ENCODE data around the gene PTPN23.

The PTPN23 gene

GRCh38 chr3:47374587-47374986 is 6.2 kb upstream of the PTPN23 start:
- DNase-seq (ENCODE audit: low spot score): no peak

DNA sequence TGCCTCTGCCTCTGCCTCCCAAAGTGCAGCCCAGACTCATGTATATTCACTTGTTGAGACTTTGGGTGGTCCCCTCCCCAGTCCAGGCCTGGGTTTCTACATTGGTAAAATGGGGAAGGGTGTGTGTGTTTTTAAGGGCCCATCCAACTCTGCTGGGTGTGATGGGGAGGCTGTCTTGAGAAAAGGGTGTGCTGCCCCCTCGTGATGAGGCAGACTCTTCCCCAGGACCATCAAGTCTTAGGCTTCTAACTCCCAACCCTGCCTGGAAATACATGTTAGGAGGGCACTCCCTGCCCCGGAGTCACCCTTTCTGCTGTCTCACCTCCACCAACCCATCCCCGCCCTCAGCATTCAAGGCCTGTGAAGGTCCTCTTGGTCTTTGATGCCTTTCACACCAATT is 4.4 kb upstream of the PTPN23 start:
- no peak for DNase-seq (ENCODE audit: low spot score)

DNA sequence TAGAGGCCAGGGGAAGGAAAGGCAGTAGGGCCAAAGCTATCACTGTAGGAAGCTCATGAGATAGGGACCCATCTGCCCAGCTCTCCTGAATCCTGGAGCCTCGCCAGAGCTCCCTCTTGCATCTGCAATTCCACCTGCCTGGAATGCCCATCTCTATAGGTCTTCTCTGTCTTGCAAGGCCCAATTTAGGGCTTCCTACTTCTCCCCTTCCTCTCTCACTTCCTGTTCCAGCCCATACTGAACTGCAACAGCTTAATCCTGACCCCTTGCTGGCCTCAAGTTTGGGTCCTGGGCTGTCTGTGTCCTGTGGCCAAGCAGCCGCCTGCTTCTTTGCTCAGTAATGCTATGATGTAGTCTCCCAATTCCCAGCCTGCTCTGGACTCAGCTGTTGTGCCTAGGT is 3.6 kb upstream of the PTPN23 start:
- no peak for DNase-seq (ENCODE audit: low spot score)

- no peak for DNase-seq (ENCODE audit: low spot score)
Observed at GRCh38 chr3:47378869-47379268, 2.0 kb upstream of the PTPN23 start.

- no peak for DNase-seq (ENCODE audit: low spot score)
Observed at GRCh38 chr3:47379411-47379899, 1.4 kb upstream of the PTPN23 start.

DNA sequence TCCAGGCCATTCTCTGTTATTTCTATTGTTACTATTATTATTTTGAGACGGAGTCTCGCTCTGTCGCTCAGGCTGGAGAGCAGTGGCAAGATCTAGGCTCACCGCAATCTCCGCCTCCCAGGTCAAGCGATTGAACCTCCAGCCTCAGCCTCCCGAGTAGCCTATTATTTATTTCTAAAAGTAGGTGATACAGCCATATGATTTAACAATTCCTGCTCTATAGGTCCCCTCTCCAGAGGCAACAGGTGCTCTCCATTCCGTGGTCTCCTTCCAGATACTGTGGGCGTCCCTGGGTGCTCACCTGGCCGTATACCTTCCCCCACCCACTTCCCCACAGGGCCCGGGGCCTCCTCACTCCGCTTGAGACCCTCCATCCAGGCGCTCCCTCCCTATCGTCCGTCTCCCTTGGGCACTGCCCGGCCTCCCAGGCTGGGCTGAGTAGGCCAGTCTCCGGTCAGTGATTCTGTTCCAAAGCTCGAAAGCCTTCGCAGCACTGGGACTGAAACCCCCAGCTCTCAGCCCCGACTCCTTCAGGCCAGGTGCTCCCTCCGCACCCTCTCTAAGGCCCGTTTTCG is 708 bp upstream of the PTPN23 start:
- DNase-seq (ENCODE audit: low spot score): no peak

DNA sequence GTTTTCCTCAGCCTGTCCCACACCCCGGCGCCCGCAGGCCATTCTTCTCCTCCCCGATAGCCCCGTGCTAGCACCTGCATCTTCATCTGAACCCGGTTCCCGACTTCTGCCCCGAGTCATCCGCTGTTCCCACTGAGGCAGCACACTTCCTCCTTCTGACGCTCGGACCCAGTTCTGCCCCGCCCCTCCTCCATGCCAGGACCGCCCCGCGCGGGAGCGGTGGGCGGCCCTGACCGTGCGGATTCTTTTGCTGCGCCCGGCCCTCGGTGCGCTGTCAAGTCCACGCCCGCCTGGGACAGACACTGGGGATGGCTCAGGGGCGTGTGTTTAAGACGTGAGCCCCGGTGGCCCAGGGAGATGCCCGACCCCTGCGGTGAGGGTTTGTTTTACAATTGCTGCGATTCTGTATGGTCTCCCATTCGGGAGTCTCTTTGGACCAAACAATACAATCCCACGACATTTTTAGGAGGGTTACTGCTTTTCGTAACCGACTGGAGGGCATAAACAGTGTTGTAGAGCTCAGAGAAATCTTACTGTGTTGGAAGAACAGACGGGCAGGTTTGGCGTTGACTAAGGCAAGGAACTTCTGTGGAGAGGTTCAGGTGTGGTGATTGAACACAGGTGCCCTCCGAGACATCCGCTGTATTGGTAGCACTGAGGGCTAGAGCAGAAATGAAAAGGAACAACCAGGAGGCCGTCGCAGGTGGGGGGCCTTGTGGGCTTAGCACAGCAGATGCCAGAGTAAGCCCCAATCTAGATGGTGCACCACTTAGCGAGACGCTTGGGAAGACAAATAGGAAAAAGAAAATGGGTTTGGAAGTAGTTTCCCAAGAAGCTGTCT is 716 bp downstream of the PTPN23 start:
- peak; percentile 91 for DNase-seq (ENCODE audit: low spot score)

- no peak for DNase-seq (ENCODE audit: low spot score)
Observed at GRCh38 chr3:47384425-47384824, 3.6 kb downstream of the PTPN23 start.

DNA sequence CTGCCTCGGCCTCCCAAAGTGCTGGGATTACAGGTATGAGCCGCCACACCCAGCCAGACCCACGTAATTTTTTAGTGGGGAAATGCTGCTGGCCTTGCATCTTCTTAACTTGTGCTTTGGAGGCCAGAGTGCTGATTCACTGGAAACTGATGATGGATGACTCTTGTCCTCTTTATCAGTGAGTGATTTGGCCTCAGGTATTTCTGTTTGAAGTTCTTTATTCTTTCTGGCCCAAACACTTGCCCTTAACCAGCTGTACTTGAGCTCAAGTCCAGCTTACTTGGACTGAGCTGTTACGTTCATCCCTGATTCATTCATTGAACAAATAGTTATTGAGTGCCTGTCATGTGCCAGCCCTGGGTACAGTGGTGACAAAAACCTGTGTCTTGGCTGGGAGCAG is 4.2 kb downstream of the PTPN23 start:
- no peak for DNase-seq (ENCODE audit: low spot score)

DNA sequence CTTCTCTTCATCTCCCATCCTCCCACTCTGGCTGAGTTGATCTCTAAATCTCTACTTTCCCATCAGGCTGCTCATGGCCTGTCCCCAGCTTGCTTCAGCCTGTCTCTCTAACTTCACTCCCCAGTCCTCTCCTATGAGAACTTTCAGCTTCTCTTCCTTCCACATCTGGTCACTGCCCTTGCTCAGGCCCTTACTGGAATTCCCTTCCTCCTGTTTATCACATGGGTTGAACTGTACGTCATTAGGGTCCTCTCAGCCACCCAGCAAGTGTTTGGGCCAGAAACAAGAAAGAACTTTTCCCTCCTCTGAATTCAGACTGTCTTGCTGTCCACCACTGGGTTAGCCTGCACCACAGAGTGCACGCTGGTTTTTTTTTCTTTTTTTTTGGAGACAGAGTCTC is 5.0 kb downstream of the PTPN23 start:
- no peak for DNase-seq (ENCODE audit: low spot score)

GRCh38 chr3:47392933-47393332 is 12.1 kb downstream of the PTPN23 start:
- no peak for DNase-seq (ENCODE audit: low spot score)

DNA sequence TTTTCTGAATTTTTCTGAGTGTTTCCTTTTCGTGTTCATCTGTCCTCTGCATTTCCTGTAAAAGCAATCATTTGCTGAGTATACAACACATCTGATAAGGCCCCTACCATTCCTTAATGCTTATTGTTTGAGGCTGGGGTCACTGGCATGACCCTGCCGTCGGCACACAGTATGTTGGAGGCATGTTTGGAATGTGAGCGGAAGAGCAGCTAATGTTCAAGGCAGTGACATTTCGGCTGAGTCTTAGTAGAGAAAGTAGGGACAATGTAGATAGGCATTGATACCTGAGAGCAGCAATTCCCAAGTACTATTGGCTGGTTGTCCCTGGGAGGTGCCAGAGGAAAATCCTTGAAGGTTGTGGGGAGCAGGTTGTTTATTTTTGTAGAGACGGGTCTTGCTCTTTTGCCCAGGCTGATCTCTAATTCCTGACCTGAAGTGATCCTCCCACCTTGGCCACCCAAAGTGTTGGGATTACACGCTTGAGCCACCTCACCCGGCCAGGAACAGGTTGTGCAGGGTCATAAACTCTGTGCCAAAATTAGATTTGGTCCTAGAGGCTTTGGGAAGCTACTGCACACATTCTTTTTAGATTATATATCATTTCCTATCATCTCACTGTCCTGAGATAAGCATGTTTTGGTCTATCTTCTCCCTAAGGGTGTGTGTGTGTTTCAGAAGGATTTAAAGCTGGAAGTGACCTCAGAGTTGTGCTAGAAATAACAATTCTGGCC is 13.5 kb downstream of the PTPN23 start:
- DNase-seq (ENCODE audit: low spot score): no peak

GRCh38 chr3:47394881-47395280 is 14.1 kb downstream of the PTPN23 start:
- DNase-seq (ENCODE audit: low spot score): no peak

DNA sequence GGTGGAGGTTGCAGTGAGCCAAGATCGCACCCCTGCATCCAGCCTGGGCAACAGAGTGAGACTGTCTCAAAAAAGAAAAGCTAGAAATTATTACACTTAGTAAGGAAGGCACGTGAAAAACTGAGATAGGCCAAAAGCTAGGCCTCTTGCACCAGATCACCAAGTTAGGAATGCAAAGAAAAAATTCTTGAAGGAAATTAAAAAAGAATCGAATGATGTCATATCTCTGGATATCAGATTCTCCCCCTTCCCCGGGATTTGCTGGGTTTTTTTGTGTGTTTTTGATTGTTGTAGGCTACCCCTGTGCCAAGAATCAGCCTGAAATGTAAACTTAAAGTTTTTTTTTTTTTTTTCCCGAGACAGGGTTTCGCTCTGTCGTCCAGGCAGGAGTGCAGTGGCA is 17.4 kb downstream of the PTPN23 start:
- no peak for DNase-seq (ENCODE audit: low spot score)

- no peak for DNase-seq (ENCODE audit: low spot score)
Observed at GRCh38 chr3:47399016-47399415, 18.2 kb downstream of the PTPN23 start.

- DNase-seq (ENCODE audit: low spot score): no peak
Observed at GRCh38 chr3:47399531-47400270, 18.9 kb downstream of the PTPN23 start.

DNA sequence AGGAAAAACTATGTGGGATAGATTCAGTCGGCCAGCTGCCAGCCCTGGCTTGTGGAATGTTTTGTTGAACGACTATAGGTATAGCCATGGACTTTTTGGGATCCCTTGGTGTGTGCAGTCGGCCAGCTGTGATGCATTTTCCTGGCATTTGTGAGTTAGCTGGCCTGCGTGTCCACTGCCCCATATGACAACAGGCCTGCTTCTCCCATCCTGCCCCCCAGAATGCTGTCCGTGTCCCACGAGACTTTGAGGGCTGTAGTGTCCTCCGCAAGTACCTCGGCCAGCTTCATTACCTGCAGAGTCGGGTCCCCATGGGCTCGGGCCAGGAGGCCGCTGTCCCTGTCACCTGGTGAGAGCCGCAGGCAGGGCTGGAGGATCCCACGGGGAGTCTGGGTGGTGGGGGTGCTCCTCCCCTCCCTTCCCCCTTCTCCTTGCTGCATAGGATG is 23.6 kb downstream of the PTPN23 start:
- DNase-seq (ENCODE audit: low spot score): no peak

GRCh38 chr3:47404955-47405790 is 24.4 kb downstream of the PTPN23 start:
- no peak for DNase-seq (ENCODE audit: low spot score)

DNA sequence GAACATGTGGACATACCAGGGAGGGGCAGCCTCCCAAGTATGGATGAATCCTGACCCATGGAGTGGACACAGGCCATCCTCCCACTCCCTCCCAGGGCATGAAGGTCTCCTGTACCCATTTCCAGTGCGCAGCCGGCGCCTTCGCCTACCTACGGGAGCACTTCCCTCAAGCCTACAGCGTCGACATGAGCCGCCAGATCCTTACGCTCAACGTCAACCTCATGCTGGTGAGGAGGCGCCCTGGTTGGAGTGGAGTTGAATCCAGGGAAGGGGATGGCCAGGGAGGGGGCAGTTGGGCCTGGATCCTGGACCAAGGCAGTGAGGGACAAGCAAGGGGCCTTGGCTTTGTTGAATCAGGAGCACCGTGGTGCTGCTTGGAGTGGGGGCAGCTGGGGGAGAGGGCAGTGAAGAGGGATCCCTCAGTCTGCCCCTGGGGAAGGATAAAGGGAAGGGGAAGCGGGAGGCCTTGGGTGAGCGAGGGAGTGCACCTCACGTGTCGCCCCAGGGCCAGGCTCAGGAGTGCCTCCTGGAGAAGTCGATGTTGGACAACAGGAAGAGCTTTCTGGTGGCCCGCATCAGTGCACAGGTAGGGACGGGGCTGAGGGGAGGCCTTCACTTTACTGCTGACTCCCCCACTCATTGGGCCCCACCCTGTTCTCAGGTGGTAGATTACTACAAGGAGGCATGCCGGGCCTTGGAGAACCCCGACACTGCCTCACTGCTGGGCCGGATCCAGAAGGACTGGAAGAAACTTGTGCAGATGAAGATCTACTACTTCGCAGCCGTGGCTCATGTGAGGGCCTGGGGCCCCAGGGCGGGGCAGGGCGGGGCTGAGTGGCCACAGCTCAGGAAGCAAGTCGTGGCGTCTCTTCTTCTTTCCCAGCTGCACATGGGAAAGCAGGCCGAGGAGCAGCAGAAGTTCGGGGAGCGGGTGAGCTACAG is 25.3 kb downstream of the PTPN23 start:
- no peak for DNase-seq (ENCODE audit: low spot score)

GRCh38 chr3:47406762-47407149 is 25.9 kb downstream of the PTPN23 start:
- no peak for DNase-seq (ENCODE audit: low spot score)

Measured in RKO (cell line).